H1 (cell line): Measurements from ENCODE around the gene KRTAP5-6. TPM values are rescaled to one million over a fixed set of nuclear protein-coding genes. Genes with fewer than 3 reads are reported as not detected.

Source experiments
- CTCF ChIA-PET: fragments of 300-600 bp; sonication (Branson Sonifier 250); formaldehyde crosslinking; loops from one replicate; lab custom pipeline; 2021; ENCODE audit not compliant: partially characterized antibody; lab: Charles Lee
- POLR2A ChIA-PET: fragments of 300-600 bp; sonication (Branson Sonifier 250); formaldehyde crosslinking; loops from one replicate; lab custom pipeline; 2021; ENCODE audit warnings: inconsistent platforms; ENCODE audit not compliant: partially characterized antibody; lab: Charles Lee
- DNase-seq, 2 experiments: peaks; one replicate each; pipeline versions ENCODE4 v3.0.0 to v3.0.0-alpha.2; 2010 to 2022; ENCODE audit warnings: low spot score in 2 of 2, low read depth in 1 of 2, mixed read lengths in 1 of 2
- FAIRE-seq: peaks from 2 replicates; lab custom pipeline; 2011; peaks lifted over from hg19 to GRCh38; lab: Jason Lieb, UNC
- H2AFZ ChIP-seq: 2 replicates; pipeline ENCODE4 v1.8.1; 2012; ENCODE audit warnings: low read length, inconsistent platforms
- H2AK5ac ChIP-seq: 2 replicates; pipeline ENCODE4 v1.6.1; 2013; ENCODE audit warnings: low read depth, low read length
- H2BK120ac ChIP-seq: replicated peaks from 2 replicates; pipeline ENCODE3; 2013; ENCODE audit warnings: low read depth, low read length, inconsistent platforms
- H2BK12ac ChIP-seq: 2 replicates; pipeline ENCODE4 v1.6.1; 2013; ENCODE audit warnings: low read depth, low read length
- H2BK15ac ChIP-seq: 2 replicates; pipeline ENCODE4 v1.6.1; 2013; ENCODE audit warnings: low read length
- H2BK20ac ChIP-seq: 2 replicates; pipeline ENCODE4 v1.6.1; 2013; ENCODE audit warnings: low read length
- H2BK5ac ChIP-seq: 2 replicates; pipeline ENCODE4 v1.6.1; 2013; ENCODE audit warnings: low read depth, low read length
- H3K14ac ChIP-seq: 2 replicates; pipeline ENCODE4 v1.6.1; 2013; ENCODE audit warnings: inconsistent platforms; ENCODE audit not compliant: insufficient read length
- H3K18ac ChIP-seq: 2 replicates; pipeline ENCODE4 v1.6.1; 2013; ENCODE audit warnings: low read length; ENCODE audit errors: extremely low read depth
- H3K23ac ChIP-seq: 2 replicates; pipeline ENCODE4 v1.6.1; 2013; ENCODE audit warnings: inconsistent platforms; ENCODE audit not compliant: insufficient read length
- H3K23me2 ChIP-seq: 2 replicates; pipeline ENCODE4 v1.6.1; 2013; ENCODE audit warnings: low read depth, low read length
- H3K27ac ChIP-seq: 2 replicates; pipeline ENCODE4 v1.6.1; 2011; ENCODE audit warnings: low read depth, low read length, inconsistent platforms
- H3K27me3 ChIP-seq, 4 experiments: replicated peaks in 1 of 4; 1 replicate in 1 of 4; 2 replicates in 3 of 4; pipeline versions ENCODE4 v1.6.1 to v1.8.1; 2011 to 2013; ENCODE audit warnings: low read length in 3 of 4, mild to moderate bottlenecking in 3 of 4, inconsistent platforms in 2 of 4, mixed read lengths in 2 of 4, moderate library complexity in 1 of 4; ENCODE audit not compliant: control insufficient read depth in 3 of 4, insufficient read depth in 3 of 4; ENCODE audit errors: extremely low read depth in 1 of 4
- H3K36me3 ChIP-seq, 4 experiments: 2 replicates each; pipeline versions ENCODE4 v1.6.1 to v1.8.1; 2011 to 2013; ENCODE audit warnings: mild to moderate bottlenecking in 4 of 4, low read length in 3 of 4, moderate library complexity in 2 of 4, control low read depth in 1 of 4, inconsistent platforms in 1 of 4; ENCODE audit not compliant: insufficient read depth in 4 of 4, control insufficient read depth in 2 of 4
- H3K4ac ChIP-seq: replicated peaks from 2 replicates; pipeline ENCODE3; 2013; ENCODE audit warnings: low read length, low read depth, mixed read lengths, inconsistent platforms; ENCODE audit not compliant: insufficient read length
- H3K4me1 ChIP-seq, 4 experiments: replicated peaks in 1 of 4; 1 replicate in 1 of 4; 2 replicates in 3 of 4; pipeline versions ENCODE4 v1.6.1 to v1.8.1; 2011 to 2013; ENCODE audit warnings: low read length in 3 of 4, inconsistent platforms in 2 of 4, mixed read lengths in 1 of 4; ENCODE audit not compliant: insufficient read depth in 4 of 4, control insufficient read depth in 3 of 4
- H3K4me2 ChIP-seq, 2 experiments: 2 replicates each; pipeline versions ENCODE4 v1.6.1 to v1.8.1; 2011 to 2013; ENCODE audit warnings: low read depth in 2 of 2, low read length in 2 of 2, control low read depth in 1 of 2, inconsistent platforms in 1 of 2, mild to moderate bottlenecking in 1 of 2; ENCODE audit not compliant: insufficient read depth in 1 of 2
- H3K4me3 ChIP-seq, 4 experiments: fragments of 200-600, 300-600 bp in 1 of 4; sonication (generic), shearing (Covaris generic), sonication (Bioruptor Twin) in 1 of 4; 2 replicates each; pipeline versions ENCODE4 v1.5.1 to v1.8.1; 2011 to 2016; ENCODE audit warnings: low read length in 4 of 4, low read depth in 3 of 4, control low read depth in 2 of 4, inconsistent platforms in 2 of 4, mild to moderate bottlenecking in 2 of 4, mixed read lengths in 1 of 4, moderate library complexity in 1 of 4; ENCODE audit not compliant: insufficient read depth in 2 of 4; ENCODE audit errors: extremely low read depth in 1 of 4
- H3K56ac ChIP-seq: replicated peaks from 2 replicates; pipeline ENCODE3; 2013; ENCODE audit warnings: low read depth, mild to moderate bottlenecking, mixed read lengths, low read length, inconsistent platforms; ENCODE audit not compliant: insufficient read length
- H3K79me1 ChIP-seq: 2 replicates; pipeline ENCODE4 v1.6.1; 2013; ENCODE audit warnings: low read depth, low read length, control low read depth
- H3K79me2 ChIP-seq, 2 experiments: 2 replicates each; pipeline versions ENCODE4 v1.6.1 to v1.8.1; 2012 to 2013; ENCODE audit warnings: low read length in 2 of 2, mild to moderate bottlenecking in 2 of 2, inconsistent platforms in 1 of 2; ENCODE audit not compliant: insufficient read depth in 2 of 2, control insufficient read depth in 1 of 2
- H3K9ac ChIP-seq, 4 experiments: replicated peaks in 1 of 4; 1 replicate in 1 of 4; 2 replicates in 3 of 4; pipeline versions ENCODE4 v1.6.1 to v1.8.1; 2011 to 2013; ENCODE audit warnings: low read depth in 3 of 4, low read length in 3 of 4, control low read depth in 2 of 4, mild to moderate bottlenecking in 2 of 4, moderate library complexity in 2 of 4, inconsistent platforms in 1 of 4; ENCODE audit errors: extremely low read depth in 1 of 4
- H3K9me3 ChIP-seq, 2 experiments: 2 replicates each; pipeline versions ENCODE4 v1.6.1 to v1.8.1; 2012 to 2013; ENCODE audit warnings: mild to moderate bottlenecking in 2 of 2, moderate library complexity in 2 of 2, control low read depth in 1 of 2, inconsistent platforms in 1 of 2, low read depth in 1 of 2, low read length in 1 of 2, mixed read lengths in 1 of 2; ENCODE audit not compliant: insufficient read depth in 2 of 2
- H4K20me1 ChIP-seq, 2 experiments: replicated peaks in 1 of 2; 2 replicates each; pipeline versions ENCODE3 to v1.8.1; 2011 to 2013; ENCODE audit warnings: inconsistent platforms in 2 of 2, low read length in 2 of 2, mild to moderate bottlenecking in 1 of 2; ENCODE audit not compliant: insufficient read depth in 2 of 2, control insufficient read depth in 1 of 2
- H4K5ac ChIP-seq: 2 replicates; pipeline ENCODE4 v1.6.1; 2013; ENCODE audit warnings: low read length, low read depth, mixed read lengths, inconsistent platforms; ENCODE audit not compliant: insufficient read length
- H4K8ac ChIP-seq: 2 replicates; pipeline ENCODE4 v1.8.0; 2013; ENCODE audit warnings: mild to moderate bottlenecking, moderate library complexity, low read length, inconsistent platforms; ENCODE audit not compliant: insufficient read depth; ENCODE audit errors: extremely low read depth
- H4K91ac ChIP-seq: replicated peaks from 2 replicates; pipeline ENCODE3; 2013; ENCODE audit warnings: low read length, mixed read lengths, inconsistent platforms; ENCODE audit not compliant: insufficient read length
- BCL11A ChIP-seq, 2 experiments: IDR thresholded peaks; one replicate each; pipeline ENCODE4 v1.6.1; 2011; ENCODE audit warnings: low read depth in 2 of 2, low read length in 2 of 2, mild to moderate bottlenecking in 2 of 2
- BRCA1 ChIP-seq: IDR thresholded peaks from 2 replicates; pipeline ENCODE4 v1.6.1; 2012; ENCODE audit warnings: low read depth, low read length, improper control_type of control experiment
- CHD1 ChIP-seq: IDR thresholded peaks from 2 replicates; pipeline ENCODE4 v1.6.1; 2012; ENCODE audit warnings: low read depth, low read length, improper control_type of control experiment
- CTBP2 ChIP-seq: IDR thresholded peaks from 2 replicates; pipeline ENCODE4 v1.7.0; 2011; ENCODE audit warnings: borderline replicate concordance, mild to moderate bottlenecking, moderate library complexity, mixed read lengths, low read length; ENCODE audit not compliant: insufficient read depth, insufficient read length
- KDM1A ChIP-seq: fragments of 200-600, 300-600 bp; sonication (generic); IDR thresholded peaks from 2 replicates; pipeline ENCODE4 v1.7.1; 2016; ENCODE audit warnings: mild to moderate bottlenecking, low read length, borderline replicate concordance
- KDM5A ChIP-seq: fragments of 200-600 bp; IDR thresholded peaks from 2 replicates; pipeline ENCODE4 v1.7.1; 2012; ENCODE audit warnings: mild to moderate bottlenecking, low read length, inconsistent platforms, mixed read lengths
- POLR2A ChIP-seq, 2 experiments: IDR thresholded peaks; 1 replicate in 1 of 2; 2 replicates in 1 of 2; pipeline ENCODE4 v1.6.1; 2011; ENCODE audit warnings: low read depth in 2 of 2, low read length in 2 of 2, mild to moderate bottlenecking in 2 of 2; ENCODE audit errors: control extremely low read depth in 1 of 2
- POU5F1 ChIP-seq: IDR thresholded peaks from 2 replicates; pipeline ENCODE4 v1.6.1; 2011; ENCODE audit warnings: low read depth, mild to moderate bottlenecking, low read length, moderate library complexity
- SIRT6 ChIP-seq: IDR thresholded peaks from one replicate; pipeline ENCODE4 v1.7.1; 2012; ENCODE audit warnings: low read length, inconsistent platforms
- TAF1 ChIP-seq: IDR thresholded peaks from 2 replicates; pipeline ENCODE4 v1.6.1; 2011; ENCODE audit warnings: mild to moderate bottlenecking, low read depth, low read length
- TBP ChIP-seq: IDR thresholded peaks from 2 replicates; pipeline ENCODE4 v1.6.1; 2011; ENCODE audit warnings: low read depth, low read length, improper control_type of control experiment
- WGBS, 2 experiments: shearing (Covaris generic) in 1 of 2; methylation state at CpG; one replicate each; pipeline versions ENCODE4 v1.1.6 to v1.1.7; 2013 to 2015; ENCODE audit warnings: low lambda C conversion rate in 2 of 2, mixed read lengths in 2 of 2, inconsistent platforms in 1 of 2, low coverage in 1 of 2, missing lambda C conversion rate in 1 of 2; ENCODE audit not compliant: insufficient replicate concordance in 2 of 2, insufficient coverage in 1 of 2, insufficient read length in 1 of 2; ENCODE audit errors: extremely low coverage in 1 of 2, missing lambda C conversion rate in 1 of 2; 5-methylcytosine and 5-hydroxymethylcytosine counted together
- polyA plus RNA-seq, 7 experiments: library from polyadenylated mRNA; depleted of rRNA in 3 of 7; stranded (reverse) in 5 of 7; unstranded in 2 of 7; fragments of >200 nt in 5 of 7; fragments of 200-250 nt in 2 of 7; gene quantifications; 1 replicate in 5 of 7; 2 replicates in 1 of 7; 4 replicates in 1 of 7; pipeline versions ENCODE4 v1.2.1 to v1.2.3, GENCODE V29; 2011 to 2013; ENCODE audit warnings: missing spikeins in 2 of 7, mixed read lengths in 2 of 7
- total RNA-seq: library from RNA; stranded (reverse); fragmentation: NEBNext Ultra II Directional; extraction: Animal tissue kit (Norgen Biotek cat#: 25700); gene quantifications from 2 replicates; pipeline ENCODE4 v1.2.1, GENCODE V29; 2021
- TF ChIP-seq, protein P1 (sequence below), 3 experiments: IDR thresholded peaks; 1 replicate in 2 of 3; 2 replicates in 1 of 3; pipeline versions ENCODE4 v1.5.1 to v1.6.1; 2011; ENCODE audit warnings: low read length in 3 of 3, mild to moderate bottlenecking in 3 of 3, inconsistent platforms in 2 of 3, low read depth in 1 of 3, moderate library complexity in 1 of 3; ENCODE audit not compliant: insufficient read depth in 1 of 3; ENCODE audit errors: control extremely low read depth in 1 of 3
- TF ChIP-seq, protein P2 (sequence below): IDR thresholded peaks from 2 replicates; pipeline ENCODE4 v1.6.1; 2012; ENCODE audit warnings: inconsistent platforms

Gene KRTAP5-6
- total and polyA plus RNA-seq, 2 of the 8 experiments (the other 6 are each of a cell fraction or from before 2014, with no cell fraction given): not detected

DNA sequence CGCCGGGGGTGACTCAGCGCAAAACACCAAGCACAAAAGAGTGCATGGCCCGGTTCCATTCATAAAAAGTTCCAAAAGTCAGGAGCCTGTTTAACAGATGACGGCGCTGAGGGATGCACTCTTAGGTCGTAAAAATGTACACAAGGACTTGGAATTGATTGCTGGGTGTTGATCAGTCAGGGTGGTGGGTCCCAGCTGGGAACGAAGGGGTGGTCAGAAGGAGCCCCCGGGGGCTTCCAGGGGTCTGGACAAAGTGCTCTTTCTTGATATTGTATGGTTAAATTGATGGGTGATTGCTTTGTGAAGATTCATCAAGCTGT is 32.7 kb downstream of the KRTAP5-6 start:
- no peak overlapping the region for H2AFZ ChIP-seq
- no peak overlapping the region for H4K91ac ChIP-seq
- FAIRE-seq (no peak), DNase-seq (no peak)
- peaks cover 12% of the 10 kb centered on the region for H3K23me2 ChIP-seq
- 89% methylated on average over 9 of the region's 9 CpGs; no CpG with 5 or more reads in 1 of the 2 experiments for WGBS, 2 experiments
- no peak overlapping the region for H3K4me2 ChIP-seq
- H3K79me1 ChIP-seq: no peaks in the 10 kb centered on the region
- H3K56ac ChIP-seq: no peak overlapping the region
- H3K27me3 ChIP-seq: peaks cover 0 to 5% (median 1%) of the 10 kb centered on the region in 4 experiments; a peak in 2 of 7 replicates
- H3K9ac ChIP-seq: no peak overlapping the region
- peaks cover 0 to 2% of the 10 kb centered on the region in 2 experiments; a peak in 1 of 4 replicates for H3K9me3 ChIP-seq
- H3K36me3 ChIP-seq: peaks cover 0 to 4% (median 0%) of the 10 kb centered on the region in 4 experiments; a peak in 1 of 8 replicates
- no peak overlapping the region for H3K27ac ChIP-seq
- H3K4me1 ChIP-seq: no peaks in the 10 kb centered on the region
- no peak overlapping the region for H2BK5ac ChIP-seq
- H2BK20ac ChIP-seq: no peak overlapping the region
- H3K4me3 ChIP-seq: no peak overlapping the region
- H4K5ac ChIP-seq: no peak overlapping the region
- no peak overlapping the region for H2BK12ac ChIP-seq
- peaks cover 2 to 10% of the 10 kb centered on the region in 2 experiments for H4K20me1 ChIP-seq
- CTCF ChIA-PET: interaction anchor here (1.8 kb wide), 1 partner anchor 36 kb away, joined by 8 read pairs; no protein-coding TSS in a partner anchor
- POLR2A ChIA-PET: no interaction called here
- no peak overlapping the region for H2BK120ac ChIP-seq
- no peak overlapping the region for H3K23ac ChIP-seq
- H4K8ac ChIP-seq: no peak overlapping the region
- H3K79me2 ChIP-seq: peaks cover 0 to 7% of the 10 kb centered on the region in 2 experiments; a peak in 1 of 4 replicates
- no peak overlapping the region for H2AK5ac ChIP-seq
- H3K14ac ChIP-seq: no peak overlapping the region
- H3K18ac ChIP-seq: no peak overlapping the region
- no peak overlapping the region for H3K4ac ChIP-seq
- H2BK15ac ChIP-seq: no peak overlapping the region
- TF ChIP-seq TAF1: no peak
- TF ChIP-seq BRCA1: no peak
- TF ChIP-seq POLR2A (IDR thresholded peaks at IDR 0.05; ENCODE audit: control extremely low read depth in 1 of 2, low read depth in 2 of 2, low read length in 2 of 2): no peak
- no peak for TF ChIP-seq BCL11A (IDR thresholded peaks at IDR 0.05; ENCODE audit: low read depth in 2 of 2, low read length in 2 of 2)
- TF ChIP-seq CTBP2: no peak
- TF ChIP-seq, protein P1, sequence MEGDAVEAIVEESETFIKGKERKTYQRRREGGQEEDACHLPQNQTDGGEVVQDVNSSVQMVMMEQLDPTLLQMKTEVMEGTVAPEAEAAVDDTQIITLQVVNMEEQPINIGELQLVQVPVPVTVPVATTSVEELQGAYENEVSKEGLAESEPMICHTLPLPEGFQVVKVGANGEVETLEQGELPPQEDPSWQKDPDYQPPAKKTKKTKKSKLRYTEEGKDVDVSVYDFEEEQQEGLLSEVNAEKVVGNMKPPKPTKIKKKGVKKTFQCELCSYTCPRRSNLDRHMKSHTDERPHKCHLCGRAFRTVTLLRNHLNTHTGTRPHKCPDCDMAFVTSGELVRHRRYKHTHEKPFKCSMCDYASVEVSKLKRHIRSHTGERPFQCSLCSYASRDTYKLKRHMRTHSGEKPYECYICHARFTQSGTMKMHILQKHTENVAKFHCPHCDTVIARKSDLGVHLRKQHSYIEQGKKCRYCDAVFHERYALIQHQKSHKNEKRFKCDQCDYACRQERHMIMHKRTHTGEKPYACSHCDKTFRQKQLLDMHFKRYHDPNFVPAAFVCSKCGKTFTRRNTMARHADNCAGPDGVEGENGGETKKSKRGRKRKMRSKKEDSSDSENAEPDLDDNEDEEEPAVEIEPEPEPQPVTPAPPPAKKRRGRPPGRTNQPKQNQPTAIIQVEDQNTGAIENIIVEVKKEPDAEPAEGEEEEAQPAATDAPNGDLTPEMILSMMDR (IDR thresholded peaks at IDR 0.05; ENCODE audit: control extremely low read depth in 1 of 3, insufficient read depth in 1 of 3, low read depth in 1 of 3, low read length in 3 of 3): no peak
- TF ChIP-seq KDM1A: no peak
- TF ChIP-seq CHD1: no peak
- TF ChIP-seq TBP: no peak
- no peak for TF ChIP-seq POU5F1
- no peak for TF ChIP-seq SIRT6
- TF ChIP-seq, protein P2, sequence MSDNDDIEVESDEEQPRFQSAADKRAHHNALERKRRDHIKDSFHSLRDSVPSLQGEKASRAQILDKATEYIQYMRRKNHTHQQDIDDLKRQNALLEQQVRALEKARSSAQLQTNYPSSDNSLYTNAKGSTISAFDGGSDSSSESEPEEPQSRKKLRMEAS: no peak
- TF ChIP-seq KDM5A: no peak
